Kidney epithelial cell (primary cell): Measurements from ENCODE around the gene MYORG. TPM values are rescaled to one million over a fixed set of nuclear protein-coding genes. Genes with fewer than 3 reads are reported as not detected.

Experiments used
- DNase-seq: peaks from one replicate; pipeline ENCODE4 v3.0.0-alpha.2; 2010; ENCODE audit warnings: low read depth
- H3K27me3 ChIP-seq: 2 replicates; pipeline ENCODE4 v1.6.0; 2011; ENCODE audit warnings: low read length; ENCODE audit not compliant: control insufficient read depth, insufficient read depth
- H3K36me3 ChIP-seq: 2 replicates; pipeline ENCODE4 v1.5.1; 2011; ENCODE audit warnings: low read length; ENCODE audit not compliant: control insufficient read depth, insufficient read depth
- H3K4me3 ChIP-seq: 2 replicates; pipeline ENCODE4 v1.5.1; 2011; ENCODE audit warnings: low read depth, mild to moderate bottlenecking, control low read depth, low read length
- CTCF ChIP-seq: IDR thresholded peaks from 2 replicates; pipeline ENCODE4 v1.5.1; 2011; ENCODE audit warnings: mild to moderate bottlenecking, moderate library complexity, low read length, control low read depth, inconsistent platforms; ENCODE audit not compliant: insufficient read depth, poor library complexity, severe bottlenecking
- total RNA-seq: library from RNA; depleted of rRNA; stranded (reverse); fragments of >200 nt; gene quantifications from 2 replicates; pipeline ENCODE4 v1.2.3, GENCODE V29; 2015

MYORG gene
- total RNA-seq, 1 donor from 2014 or later = 3.8 TPM

- Histone ChIP-seq H3K27me3 (no peaks in the 10 kb centered on the region), H3K36me3 (no peaks in the 10 kb centered on the region), H3K4me3 (no peak overlapping the region)
- DNase-seq = no peak
- no peak for TF ChIP-seq CTCF
Observed at GRCh38 chr9:34322899-34323591, 53.7 kb downstream of the MYORG start.

- Histone ChIP-seq H3K36me3 (no peaks in the 10 kb centered on the region), H3K27me3 (no peaks in the 10 kb centered on the region), H3K4me3 (no peak overlapping the region)
- no peak for TF ChIP-seq CTCF
- DNase-seq = no peak
Observed at GRCh38 chr9:34321451-34321850, 55.2 kb downstream of the MYORG start.

GRCh38 chr9:34318163-34318790 is 58.4 kb downstream of the MYORG start:
- Histone ChIP-seq H3K27me3 (no peaks in the 10 kb centered on the region), H3K36me3 (no peaks in the 10 kb centered on the region), H3K4me3 (no peak overlapping the region)
- TF ChIP-seq CTCF = no peak
- DNase-seq = no peak

GRCh38 chr9:34317436-34317835 is 59.3 kb downstream of the MYORG start:
- TF ChIP-seq CTCF = no peak
- H3K4me3 ChIP-seq = no peak overlapping the region
- DNase-seq = no peak
- no peaks in the 10 kb centered on the region for H3K27me3 ChIP-seq
- no peaks in the 10 kb centered on the region for H3K36me3 ChIP-seq

Other genes with a start within 250 kb of the MYORG start
- gene UBAP1, start 197.9 kb downstream of the MYORG start, total RNA-seq = 42.4 and 46.9 TPM in 2 replicates
- 1.0 and 1.2 TPM in 2 replicates for gene KIF24, start 47.6 kb downstream of the MYORG start, total RNA-seq
- 18.1 and 30.0 TPM in 2 replicates for gene NUDT2, start 47.3 kb downstream of the MYORG start, total RNA-seq
- gene FAM219A, start 81.7 kb upstream of the MYORG start, total RNA-seq = 14.7 and 16.8 TPM in 2 replicates
- not detected in 2 replicates for gene DNAI1, start 81.9 kb upstream of the MYORG start, total RNA-seq
- 1.5 TPM in 1 of 2 replicates, not detected in the other for gene ENHO, start 146.1 kb upstream of the MYORG start, total RNA-seq
- gene CNTFR, start 212.8 kb upstream of the MYORG start, total RNA-seq = 0.27 and 1.1 TPM in 2 replicates
- gene RPP25L, start 235.2 kb upstream of the MYORG start, total RNA-seq = 31.5 and 34.0 TPM in 2 replicates
- 92.7 and 128 TPM in 2 replicates for gene DCTN3, start 243.6 kb upstream of the MYORG start, total RNA-seq